Islet of Langerhans (tissue), 1 donor: Measurements from ENCODE around the gene KLHL15.
A peak's percentile ranks its signal among the peaks of the same experiment; 100 is the strongest.

ENCODE experiments used
- FAIRE-seq: peaks from one replicate; lab custom pipeline; 2011; peaks lifted over from hg19 to GRCh38; lab: Jason Lieb, UNC

Gene KLHL15

GRCh38 chrX:23945206-23945605 is 81.8 kb downstream of the KLHL15 start:
- no peak for FAIRE-seq

GRCh38 chrX:23944234-23944633 is 82.8 kb downstream of the KLHL15 start:
- FAIRE-seq: no peak

- no peak for FAIRE-seq
These were observed 87.8 kb downstream of the KLHL15 start for GRCh38 chrX:23939203-23939602.

- FAIRE-seq: no peak
These were observed 88.3 kb downstream of the KLHL15 start for GRCh38 chrX:23938690-23939089.

- FAIRE-seq: no peak
These were observed 89.9 kb downstream of the KLHL15 start for GRCh38 chrX:23937100-23937499.

- FAIRE-seq: peak; percentile 61
These were observed 90.8 kb downstream of the KLHL15 start for GRCh38 chrX:23936180-23936579.

GRCh38 chrX:23935106-23935505 is 91.9 kb downstream of the KLHL15 start:
- no peak for FAIRE-seq
